Right lobe of liver (tissue), 4 donors: ENCODE results near the gene SCMH1.

Source experiments
- POLR2A ChIP-seq: fragments of 450-650 bp; IDR thresholded peaks from one replicate; pipeline ENCODE4 v1.6.1; 2017; ENCODE audit warnings: antibody characterized with exemption, mild to moderate bottlenecking
- TF ChIP-seq, protein P1 (sequence below), 4 donors: fragments of 200-600 bp in 3 of 4; fragments of 450-650 bp in 1 of 4; IDR thresholded peaks; one replicate each; pipeline versions ENCODE4 v1.5.1 to v1.8.0; 2016 to 2022; ENCODE audit warnings: antibody characterized with exemption in 4 of 4, mild to moderate bottlenecking in 2 of 4
- donor health status: DM: no; HTN: no; CAD: no.
- donor health status: DM: no; HTN: no; CAD: no.
- donor health status: DM: no; HTN: yes; CAD: no.

DNA sequence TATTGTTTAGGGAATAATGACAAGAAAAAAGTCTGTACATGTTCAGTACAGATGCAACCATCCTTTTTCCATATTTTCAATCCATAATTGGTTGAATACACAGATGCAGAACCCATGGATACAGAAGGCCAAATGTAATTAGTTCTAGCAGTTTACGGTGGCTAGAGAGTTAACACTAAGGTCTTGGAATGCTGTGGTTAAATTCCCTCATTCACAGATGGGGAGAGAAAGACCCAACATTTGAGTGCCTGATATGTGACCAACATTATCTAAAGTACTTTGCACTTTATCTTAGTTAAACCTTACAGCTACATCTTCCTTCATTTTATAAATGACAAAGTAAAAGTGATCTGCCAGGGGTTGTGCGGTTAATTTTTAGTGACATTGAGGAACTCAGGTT is 5.3 kb downstream of the SCMH1 start:
- TF ChIP-seq, protein P1, sequence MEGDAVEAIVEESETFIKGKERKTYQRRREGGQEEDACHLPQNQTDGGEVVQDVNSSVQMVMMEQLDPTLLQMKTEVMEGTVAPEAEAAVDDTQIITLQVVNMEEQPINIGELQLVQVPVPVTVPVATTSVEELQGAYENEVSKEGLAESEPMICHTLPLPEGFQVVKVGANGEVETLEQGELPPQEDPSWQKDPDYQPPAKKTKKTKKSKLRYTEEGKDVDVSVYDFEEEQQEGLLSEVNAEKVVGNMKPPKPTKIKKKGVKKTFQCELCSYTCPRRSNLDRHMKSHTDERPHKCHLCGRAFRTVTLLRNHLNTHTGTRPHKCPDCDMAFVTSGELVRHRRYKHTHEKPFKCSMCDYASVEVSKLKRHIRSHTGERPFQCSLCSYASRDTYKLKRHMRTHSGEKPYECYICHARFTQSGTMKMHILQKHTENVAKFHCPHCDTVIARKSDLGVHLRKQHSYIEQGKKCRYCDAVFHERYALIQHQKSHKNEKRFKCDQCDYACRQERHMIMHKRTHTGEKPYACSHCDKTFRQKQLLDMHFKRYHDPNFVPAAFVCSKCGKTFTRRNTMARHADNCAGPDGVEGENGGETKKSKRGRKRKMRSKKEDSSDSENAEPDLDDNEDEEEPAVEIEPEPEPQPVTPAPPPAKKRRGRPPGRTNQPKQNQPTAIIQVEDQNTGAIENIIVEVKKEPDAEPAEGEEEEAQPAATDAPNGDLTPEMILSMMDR (IDR thresholded peaks at IDR 0.05), result no peak
- no peak for TF ChIP-seq POLR2A
